HG03521 (cell line): ENCODE data around the gene TBX21.

Source experiments
- ATAC-seq: cut with Tn5 transposase; IDR thresholded peaks from one replicate; pipeline ENCODE4 v1.9.1; 2021; ENCODE audit warnings: mild to moderate bottlenecking, moderate library complexity; ENCODE audit not compliant: unreplicated experiment

Gene TBX21

DNA sequence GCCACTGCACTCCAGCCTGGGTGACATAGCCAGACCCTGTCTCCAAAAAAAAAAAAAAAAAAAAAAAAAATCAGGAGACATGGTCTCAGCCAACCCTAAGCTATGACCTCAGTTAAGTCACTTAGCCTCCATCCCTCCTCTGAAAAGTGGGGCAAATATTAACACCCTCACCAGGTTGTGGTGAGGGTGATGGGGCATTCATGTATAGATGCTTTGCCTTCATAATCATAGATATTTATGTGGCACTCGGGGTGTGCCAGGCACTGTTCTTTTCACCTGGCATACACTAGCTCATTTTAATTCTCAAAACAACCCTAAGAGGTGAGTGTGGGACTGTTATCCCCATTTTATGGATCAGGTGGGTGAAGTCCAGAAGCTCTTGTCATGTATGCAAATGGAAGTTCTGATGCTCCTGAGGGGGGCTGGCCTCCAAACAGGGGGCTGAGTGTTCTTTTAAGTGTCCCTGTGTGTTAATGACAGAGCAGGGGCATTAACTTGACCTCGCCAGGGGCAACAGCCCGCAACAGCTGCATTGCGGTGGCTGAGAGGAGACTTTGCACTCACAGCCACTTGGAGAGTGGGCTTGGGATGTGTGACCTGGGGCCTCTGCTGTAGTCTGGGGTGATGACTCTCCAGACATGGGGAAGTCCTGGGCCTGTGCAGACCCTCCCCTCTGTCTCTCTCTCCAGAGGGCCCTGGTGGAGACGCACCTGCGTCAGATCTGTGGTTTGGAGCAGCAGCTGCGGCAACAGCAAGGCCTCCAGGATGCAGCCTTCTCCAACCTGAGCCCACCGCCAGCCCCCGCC lies 34.9 kb upstream of the TBX21 start:
- ATAC-seq = no peak

DNA sequence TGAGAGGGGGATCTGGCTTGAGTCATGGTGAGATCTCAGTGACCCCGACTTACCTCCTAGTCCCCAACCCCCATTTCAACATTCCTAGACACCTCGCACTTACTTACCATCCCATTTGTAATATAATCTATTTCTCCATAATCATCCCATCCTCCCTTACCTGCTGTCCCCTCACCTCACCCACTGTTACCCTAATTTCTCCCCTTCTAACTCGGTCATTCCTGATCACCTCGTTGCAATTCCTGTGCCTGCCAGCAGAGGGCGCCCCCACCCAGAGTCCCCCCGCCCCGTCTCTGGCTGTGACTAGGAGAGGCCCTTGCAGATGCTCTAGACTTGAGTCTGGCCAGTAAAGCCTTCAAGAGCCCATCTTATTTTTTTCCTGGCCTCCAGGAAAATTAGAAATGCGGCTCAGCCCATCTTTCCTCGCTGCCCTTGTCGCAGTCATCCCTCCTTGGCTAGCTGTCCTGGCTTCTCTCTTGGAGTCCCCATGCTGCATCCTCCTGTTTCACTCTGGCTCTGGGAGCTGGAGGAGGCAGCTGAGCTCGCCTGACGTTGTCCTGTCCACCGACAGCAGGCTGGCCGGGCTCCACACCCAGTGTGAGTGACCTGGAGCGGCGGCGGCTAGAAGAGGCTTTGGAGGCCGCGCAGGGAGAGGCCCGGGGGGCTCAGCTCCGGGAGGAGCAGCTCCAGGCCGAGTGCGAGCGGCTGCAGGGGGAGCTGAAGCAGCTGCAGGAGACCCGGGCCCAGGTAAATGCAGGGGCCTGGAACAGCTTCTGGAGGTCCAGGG lies 34.1 kb upstream of the TBX21 start:
- ATAC-seq = no peak

DNA sequence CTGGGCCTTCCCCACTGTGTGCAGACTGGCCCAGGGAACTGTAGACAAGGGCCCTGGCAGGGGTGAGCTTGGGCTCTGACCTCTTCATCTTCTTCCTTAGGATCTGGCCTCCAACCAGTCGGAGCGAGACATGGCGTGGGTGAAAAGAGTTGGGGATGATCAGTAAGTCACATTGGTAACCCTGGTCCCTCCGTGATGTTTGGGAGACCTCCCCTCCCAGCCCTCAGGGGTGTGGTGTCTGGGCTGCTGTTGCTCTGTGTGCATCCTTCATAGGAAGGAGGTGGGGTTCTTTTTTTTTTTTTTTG lies 33.5 kb upstream of the TBX21 start:
- no peak for ATAC-seq

DNA sequence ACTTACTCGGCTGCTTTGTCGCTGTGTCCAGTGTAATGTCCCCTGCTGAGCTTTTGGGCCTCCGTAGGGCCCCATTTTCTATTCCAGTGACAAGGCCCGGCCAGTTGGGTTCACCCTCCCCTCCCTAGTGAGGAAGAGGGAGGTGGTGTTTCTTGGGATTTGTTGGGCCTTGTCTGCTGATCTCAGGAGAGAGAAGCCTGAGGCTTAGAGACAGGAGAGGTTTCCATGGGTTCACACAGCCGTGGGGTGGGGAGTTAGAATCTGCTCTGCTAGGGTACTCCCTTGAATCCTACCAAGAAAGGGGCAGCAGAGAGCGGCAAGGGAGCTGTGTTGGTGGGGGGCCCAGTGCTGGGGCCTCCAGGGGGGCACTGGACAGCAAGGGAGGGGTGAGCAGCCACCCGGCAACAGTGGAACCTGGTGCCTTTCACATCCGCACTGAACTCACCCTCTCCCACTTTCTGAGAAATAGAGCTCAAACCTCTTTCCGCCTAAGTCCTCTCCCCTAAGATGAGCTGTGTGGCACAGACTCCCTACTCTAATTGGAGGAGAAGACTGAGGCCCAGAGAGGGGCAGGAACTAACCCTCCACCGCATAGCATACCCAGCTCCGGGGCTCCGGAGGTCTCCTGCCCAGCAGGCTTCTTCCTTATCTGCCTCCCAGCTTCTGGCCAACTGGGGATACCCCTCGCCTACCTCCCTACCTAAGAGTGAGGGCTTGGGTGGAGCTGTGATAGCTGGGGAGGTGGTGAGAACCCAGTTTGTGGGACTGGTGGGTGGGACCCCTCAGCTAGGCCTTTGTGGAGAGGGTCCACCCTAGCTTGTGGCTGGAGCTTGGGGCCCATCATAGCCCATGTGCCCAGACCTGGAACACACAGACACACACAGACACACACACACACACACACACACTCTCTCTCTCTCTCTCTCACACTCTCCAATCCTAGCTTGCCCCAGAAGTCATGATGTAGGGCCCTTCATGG lies 32.3 kb upstream of the TBX21 start:
- no peak for ATAC-seq

DNA sequence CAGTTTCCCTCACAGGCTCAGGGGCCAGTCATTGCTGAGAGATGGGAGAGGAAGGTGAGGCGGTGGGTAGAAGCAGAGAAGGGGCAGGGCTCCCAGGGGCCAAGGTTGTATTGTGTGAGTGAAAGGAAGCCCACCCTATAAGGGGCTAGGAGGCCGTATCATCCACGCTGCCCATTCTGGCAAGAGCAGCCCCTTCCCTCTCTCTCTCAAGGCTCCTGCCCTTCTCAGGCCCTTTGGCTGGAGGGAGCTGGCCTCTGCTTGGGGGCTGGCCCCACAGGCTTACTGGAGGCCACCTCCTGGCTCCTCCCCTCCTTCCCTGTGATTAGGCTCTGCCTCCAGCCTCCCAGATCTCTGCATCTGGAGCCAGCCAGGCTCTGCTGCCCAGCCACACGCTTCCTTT lies 31.4 kb upstream of the TBX21 start:
- no peak for ATAC-seq

DNA sequence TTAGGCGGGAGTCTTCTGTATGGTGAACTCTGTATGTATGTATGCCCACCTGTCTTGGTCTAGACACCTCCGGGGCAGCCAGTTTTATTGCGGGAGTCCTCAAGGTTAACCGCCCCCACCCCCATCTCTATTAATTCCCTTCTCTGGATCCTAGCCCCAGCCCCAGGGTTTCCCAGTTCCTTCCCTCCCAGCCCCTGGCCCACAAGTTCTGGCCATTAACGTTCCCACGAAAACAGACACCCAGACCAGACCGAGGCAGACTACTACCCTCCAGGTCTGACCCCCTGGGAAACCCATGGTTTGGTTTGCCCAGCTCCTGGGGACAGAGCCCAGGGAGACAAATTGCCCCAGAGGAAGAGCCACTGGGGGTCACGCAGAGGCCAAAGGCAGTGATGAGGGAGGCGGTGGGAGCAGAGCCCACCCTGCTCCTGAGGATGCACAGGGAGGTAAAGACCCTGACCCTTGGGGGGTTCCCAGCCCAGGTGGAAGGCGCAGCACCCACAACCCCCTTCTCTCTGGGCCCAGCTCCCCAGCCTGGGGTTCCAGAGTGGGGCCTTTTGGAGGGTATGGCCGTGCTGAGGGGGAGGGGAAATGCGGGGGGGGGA lies 30.5 kb upstream of the TBX21 start:
- no peak for ATAC-seq

DNA sequence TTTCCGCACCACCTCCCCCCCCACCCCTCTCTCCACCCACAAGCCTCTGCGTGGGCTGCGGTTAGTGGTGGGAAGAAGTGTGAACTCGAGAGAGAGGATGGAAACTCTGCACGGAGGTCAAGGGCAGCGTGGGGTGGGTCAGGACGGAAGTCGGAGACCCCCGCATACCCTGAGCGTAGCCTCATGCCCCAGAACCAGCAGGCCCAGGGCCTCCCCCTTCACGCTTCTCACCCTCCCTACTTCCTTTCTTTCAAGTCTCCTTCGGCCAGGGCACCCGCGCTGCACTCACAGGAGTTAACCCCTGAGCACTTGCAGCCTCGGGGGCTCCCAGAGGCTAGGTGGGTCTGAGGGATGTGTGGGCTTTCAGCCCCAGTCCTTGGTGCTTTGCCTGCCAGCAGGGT lies 29.8 kb upstream of the TBX21 start:
- ATAC-seq = no peak

DNA sequence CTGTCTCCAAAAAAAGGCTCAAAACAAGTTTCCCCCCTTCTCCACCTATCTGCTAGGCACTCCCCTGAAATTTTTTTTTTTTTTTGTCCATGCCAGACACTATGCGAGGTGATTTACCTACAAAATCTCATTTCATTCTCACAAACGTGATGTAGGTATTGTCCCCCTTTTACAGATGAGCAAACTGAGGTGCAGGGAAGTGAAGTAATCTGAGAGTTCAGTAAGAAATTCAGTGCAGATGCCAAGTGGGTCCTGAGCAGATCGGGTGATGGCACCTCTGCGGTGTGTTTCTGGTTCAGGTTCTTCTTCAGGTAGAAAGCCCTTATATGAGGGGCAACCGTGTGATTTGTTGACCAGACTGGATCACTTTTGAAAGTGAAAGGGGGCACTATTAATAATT lies 29.4 kb upstream of the TBX21 start:
- ATAC-seq = no peak

DNA sequence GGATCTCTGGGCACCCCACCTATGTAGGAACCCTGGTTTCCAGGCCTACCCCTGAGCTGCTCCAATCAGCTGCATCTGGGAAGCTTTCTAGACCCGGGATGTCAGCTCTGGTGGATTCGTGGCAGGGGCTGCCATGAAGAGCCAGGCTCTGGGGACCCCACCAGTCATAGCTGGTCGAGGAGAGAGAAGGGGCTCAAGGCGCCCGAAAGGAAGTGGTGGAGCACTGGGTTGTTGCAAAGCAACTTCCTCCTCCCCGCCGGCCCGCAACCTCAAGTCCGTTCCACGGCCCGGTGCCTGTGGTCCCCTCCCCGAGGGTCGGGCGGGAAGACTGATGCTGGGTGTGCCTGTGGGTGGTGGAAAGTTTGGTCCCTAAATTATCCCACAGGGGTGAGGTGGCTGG lies 28.9 kb upstream of the TBX21 start:
- ATAC-seq = no peak

DNA sequence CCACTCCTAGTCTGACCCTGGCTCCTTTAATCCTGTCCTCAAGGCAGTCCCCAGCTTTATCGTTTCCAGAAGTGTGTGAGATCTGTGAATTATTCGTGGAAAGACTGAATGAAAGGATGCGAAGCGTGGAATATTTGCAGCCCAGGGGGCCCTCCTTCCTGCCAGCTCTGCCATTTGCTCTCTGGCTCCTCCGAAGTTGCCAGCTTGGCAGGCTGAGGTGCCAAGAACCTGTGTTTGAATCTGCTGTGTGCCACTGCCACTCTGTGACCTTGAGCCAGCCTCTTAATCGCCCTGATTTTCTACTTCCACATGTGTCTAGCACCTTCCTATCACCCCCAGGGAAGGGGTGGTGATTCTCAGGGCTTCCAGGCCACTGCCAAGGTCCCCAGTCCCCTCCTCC lies 28.3 kb upstream of the TBX21 start:
- ATAC-seq = no peak

DNA sequence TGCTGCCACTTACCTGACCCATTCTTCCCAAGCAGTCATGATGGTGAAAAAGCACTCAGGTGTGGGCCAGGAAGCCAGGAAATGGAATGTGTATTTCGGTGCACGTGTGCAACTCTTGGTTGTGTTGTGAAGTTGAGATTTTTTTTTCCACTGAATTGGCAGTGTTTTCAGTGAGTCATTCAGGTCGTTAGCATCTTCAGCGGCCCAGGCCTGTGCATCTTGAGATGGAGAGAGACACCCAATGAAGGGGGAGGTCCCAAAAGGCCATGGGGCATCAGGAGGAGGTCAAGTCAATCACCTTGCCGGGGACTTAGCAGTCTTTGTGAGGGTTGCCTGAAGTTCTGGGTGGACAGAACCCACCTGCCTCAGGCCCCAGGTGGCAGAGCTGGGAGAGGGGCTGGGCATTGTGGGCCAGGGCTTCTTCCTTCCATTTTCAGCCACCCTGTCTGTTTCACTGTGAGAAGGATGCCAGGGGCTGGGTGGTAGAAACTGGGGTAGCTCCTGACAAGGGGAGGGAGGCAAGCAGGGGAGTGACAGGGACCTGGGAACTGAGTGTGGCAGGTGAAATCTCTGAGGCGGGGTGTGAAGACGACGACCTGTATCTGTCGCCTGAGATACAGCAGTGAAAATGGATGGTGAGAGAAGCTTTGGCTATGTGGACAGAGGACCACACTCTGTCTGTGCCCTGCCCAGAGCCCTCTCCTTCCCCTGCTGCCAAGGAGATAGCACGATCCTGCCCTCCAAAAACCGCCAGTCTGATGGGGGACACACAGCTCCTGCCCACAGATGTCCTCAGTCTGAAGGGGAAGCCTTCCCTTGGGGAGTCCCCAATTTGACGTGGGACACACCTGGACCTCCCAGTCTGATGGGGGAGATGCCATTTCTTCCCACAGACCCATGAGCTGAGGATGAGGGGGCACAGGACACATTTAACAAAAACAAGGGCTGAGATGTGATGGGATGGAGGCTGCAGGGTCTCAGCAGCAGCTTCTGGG lies 27.2 kb upstream of the TBX21 start:
- ATAC-seq = no peak

DNA sequence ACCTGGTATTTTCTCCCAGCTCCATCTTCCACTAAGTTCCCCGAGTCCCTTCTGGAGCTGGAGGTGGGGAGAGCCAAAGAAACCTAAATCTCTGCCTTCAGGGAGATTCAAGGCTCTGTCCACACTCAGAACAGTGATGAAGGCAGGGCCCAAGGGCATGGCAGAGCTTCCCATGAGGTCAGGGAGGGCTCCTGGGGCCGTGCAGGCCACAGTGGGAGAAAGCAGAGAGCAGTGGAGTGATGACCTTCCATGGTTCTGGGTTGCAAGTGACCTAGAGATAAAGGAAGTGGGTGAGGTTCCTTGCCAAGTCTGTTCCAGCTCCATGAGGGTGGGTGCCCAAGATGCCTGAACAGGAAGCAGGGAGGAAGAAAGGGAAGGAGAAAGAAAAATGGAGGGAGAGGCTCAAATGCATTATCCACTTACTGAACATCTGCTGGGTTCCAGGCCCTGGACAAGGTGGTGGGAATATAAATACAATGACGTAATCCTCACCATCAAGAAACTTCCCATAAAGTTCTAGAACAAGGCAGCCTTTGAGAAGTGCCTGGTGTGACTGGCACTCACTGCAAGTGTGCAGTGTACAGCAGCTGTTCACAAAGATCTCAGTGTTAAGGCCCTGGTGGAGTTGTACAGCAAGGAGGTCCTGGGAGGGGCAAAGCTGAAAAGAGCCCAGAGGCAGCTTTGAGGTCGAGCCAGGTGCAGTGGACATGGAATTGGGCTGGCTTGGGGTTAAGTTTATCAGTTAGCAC lies 25.8 kb upstream of the TBX21 start:
- ATAC-seq = no peak

DNA sequence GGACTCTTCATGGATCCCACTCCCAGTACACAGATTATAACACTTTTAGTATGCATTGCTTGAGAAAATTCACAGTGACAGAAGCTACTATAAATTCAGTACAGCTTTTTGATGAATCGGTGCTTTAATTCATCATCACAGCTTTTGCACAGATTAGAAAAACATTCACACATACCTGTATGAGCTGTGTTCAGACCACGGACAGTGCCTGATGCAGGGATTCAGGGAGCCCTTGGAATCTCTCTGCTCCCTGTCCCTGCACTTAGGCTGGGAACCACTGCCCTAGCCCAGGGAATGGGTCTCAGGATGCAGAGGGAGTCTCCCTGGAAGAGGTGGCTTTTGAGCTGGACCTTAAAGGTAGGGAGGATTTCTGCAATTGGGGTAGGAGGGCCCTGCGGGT lies 25.2 kb upstream of the TBX21 start:
- no peak for ATAC-seq

DNA sequence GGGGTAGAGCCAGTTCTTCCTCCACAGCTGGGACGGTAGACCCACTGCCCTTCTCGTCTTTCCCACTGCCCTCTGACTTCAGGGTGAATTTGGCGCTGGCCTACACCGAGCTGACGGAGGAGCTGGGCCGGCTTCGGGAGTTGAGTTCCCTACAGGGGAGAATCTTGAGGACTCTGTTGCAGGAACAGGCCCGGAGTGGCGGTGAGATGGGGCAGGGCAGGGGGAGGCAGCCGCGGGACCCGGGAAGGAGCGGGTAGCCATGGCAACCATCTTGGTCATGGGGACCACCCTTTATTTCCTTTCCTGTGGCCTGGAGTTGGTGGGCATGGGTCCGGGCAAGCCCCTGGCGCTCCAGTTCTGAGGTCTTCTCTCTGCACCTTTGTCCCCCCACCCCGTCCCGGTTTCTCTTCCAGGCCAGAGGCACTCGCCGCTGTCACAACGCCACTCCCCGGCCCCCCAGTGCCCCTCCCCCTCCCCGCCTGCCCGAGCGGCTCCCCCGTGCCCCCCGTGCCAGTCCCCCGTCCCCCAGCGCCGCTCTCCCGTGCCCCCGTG lies 24.6 kb upstream of the TBX21 start:
- no peak for ATAC-seq

DNA sequence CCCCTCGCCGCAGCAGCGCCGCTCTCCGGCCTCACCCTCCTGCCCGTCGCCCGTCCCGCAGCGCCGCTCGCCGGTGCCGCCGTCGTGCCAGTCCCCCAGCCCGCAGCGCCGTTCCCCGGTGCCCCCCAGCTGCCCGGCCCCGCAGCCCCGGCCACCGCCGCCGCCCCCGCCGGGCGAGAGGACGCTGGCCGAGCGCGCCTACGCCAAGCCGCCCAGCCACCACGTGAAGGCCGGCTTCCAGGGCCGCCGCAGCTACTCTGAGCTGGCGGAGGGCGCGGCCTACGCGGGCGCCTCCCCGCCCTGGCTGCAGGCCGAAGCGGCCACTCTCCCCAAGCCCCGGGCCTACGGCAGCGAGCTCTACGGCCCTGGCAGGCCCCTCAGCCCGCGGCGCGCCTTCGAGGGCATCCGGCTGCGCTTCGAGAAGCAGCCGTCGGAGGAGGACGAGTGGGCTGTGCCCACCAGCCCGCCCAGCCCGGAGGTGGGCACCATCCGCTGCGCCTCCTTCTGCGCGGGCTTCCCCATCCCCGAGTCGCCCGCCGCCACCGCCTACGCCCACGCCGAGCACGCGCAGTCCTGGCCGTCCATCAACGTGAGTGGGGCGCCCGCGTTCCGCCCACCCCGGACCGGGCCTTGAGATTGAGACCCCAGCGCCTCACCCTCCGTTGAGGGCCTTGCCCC lies 24.0 kb upstream of the TBX21 start:
- no peak for ATAC-seq

DNA sequence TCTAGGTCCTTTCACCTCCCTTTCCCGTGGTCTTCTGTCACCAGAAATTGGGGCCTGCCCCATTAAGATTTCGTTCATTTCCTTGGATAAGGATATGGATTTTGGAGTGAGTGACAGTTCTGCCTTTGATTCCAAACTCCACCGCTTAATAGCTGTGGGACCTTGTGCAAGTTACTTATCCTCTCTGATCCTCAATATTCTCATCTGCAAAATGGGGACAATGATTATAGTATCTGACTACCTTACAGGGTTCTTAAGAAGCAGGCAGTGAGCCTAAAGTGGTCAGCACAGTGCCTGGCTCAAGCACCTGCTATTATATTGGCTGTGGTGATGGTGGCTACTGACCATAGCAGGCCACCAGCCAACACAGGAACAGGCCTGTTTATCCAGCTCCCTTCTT lies 23.4 kb upstream of the TBX21 start:
- no peak for ATAC-seq

DNA sequence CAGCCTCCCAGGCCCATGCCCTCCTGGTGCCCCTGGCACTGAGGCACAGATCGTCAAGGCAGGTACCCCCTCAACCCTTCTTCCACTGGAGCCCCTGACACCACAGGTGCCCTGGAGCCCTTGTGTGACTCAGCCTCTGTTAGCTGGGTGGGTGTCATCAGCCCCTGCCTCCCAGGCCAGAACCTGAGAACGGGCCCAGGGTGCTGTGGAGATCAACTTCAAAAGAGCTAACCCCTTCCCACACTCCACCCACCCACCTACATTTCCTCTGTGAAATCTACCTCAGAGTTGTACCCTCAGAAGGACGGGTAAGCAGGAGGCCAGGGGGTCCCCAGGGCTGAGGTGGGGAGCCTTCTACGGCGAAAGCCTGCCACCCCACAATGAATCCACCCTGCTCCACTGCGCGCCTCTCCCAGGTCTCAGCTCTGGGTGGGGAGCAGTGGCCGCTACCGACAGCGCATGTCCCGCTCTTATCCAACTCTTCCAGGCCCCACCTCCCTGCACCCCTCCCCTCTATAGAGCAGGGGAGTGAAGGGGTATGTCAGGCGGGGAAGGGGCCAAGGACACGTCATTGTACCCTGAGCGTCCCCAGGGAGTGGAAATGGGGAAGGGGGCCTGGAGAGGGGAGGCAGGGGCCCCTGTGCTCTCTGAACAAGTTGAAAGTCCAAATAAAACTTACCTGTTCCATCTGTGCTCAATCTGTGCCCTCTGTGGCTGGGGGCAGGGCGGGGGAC lies 21.5 kb upstream of the TBX21 start:
- ATAC-seq = no peak
